Vagina (tissue), 2 donors: ENCODE results near the gene STEAP3.

Source experiments
- POLR2A ChIP-seq, 2 donors: fragments of 450-650 bp; IDR thresholded peaks; one replicate each; pipeline ENCODE4 v1.6.1; 2017; ENCODE audit warnings: antibody characterized with exemption in 2 of 2, mild to moderate bottlenecking in 2 of 2, moderate library complexity in 2 of 2
- POLR2AphosphoS5 ChIP-seq, 2 donors: sonication (generic); formaldehyde crosslinking; IDR thresholded peaks; one replicate each; pipeline ENCODE4 v1.9.0; 2017; ENCODE audit warnings: antibody characterized with exemption in 2 of 2, mild to moderate bottlenecking in 2 of 2, low read depth in 1 of 2; ENCODE audit not compliant: insufficient read depth in 1 of 2
- TF ChIP-seq, protein P1 (sequence below), 3 experiments: fragments of 450-650 bp in 2 of 3; fragments of 200-600 bp in 1 of 3; sonication (generic) in 1 of 3; IDR thresholded peaks; one replicate each; pipeline ENCODE4 v1.5.1; 2017 to 2019; ENCODE audit warnings: antibody characterized with exemption in 3 of 3, mild to moderate bottlenecking in 2 of 3, moderate library complexity in 2 of 3

- TF ChIP-seq, protein P1, sequence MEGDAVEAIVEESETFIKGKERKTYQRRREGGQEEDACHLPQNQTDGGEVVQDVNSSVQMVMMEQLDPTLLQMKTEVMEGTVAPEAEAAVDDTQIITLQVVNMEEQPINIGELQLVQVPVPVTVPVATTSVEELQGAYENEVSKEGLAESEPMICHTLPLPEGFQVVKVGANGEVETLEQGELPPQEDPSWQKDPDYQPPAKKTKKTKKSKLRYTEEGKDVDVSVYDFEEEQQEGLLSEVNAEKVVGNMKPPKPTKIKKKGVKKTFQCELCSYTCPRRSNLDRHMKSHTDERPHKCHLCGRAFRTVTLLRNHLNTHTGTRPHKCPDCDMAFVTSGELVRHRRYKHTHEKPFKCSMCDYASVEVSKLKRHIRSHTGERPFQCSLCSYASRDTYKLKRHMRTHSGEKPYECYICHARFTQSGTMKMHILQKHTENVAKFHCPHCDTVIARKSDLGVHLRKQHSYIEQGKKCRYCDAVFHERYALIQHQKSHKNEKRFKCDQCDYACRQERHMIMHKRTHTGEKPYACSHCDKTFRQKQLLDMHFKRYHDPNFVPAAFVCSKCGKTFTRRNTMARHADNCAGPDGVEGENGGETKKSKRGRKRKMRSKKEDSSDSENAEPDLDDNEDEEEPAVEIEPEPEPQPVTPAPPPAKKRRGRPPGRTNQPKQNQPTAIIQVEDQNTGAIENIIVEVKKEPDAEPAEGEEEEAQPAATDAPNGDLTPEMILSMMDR (IDR thresholded peaks at IDR 0.05), result no peak
- TF ChIP-seq POLR2A (IDR thresholded peaks at IDR 0.05) (no peak), POLR2AphosphoS5 (IDR thresholded peaks at IDR 0.05; ENCODE audit: insufficient read depth in 1 of 2, low read depth in 1 of 2) (no peak)
Measured at GRCh38 chr2:119197126-119197405, 26.6 kb upstream of the STEAP3 start.
